NCI-H128 (cell line): ENCODE measurements around the gene CLDN9.

Experiments
- DNase-seq: peaks from one replicate; lab custom pipeline; 2025; ENCODE audit not compliant: unreplicated experiment; lab: John Stamatoyannopoulos, UW

Gene CLDN9

GRCh38 chr16:3017794-3018506 lies 5.2 kb downstream of the CLDN9 start, which contains the start of gene CLDN6:
Gene CLDN6 (minus strand): TSS chr16:3018183. CDS start chr16:3016021, 2,162 bp downstream.
- DNase-seq = no peak

- DNase-seq = no peak
Measured at GRCh38 chr16:3019594-3020246, 7.0 kb downstream of the CLDN9 start.

GRCh38 chr16:3020247-3020603 lies 7.5 kb downstream of the CLDN9 start, which contains the start of gene TNFRSF12A:
Gene TNFRSF12A (plus strand): TSS chr16:3020368. CDS start chr16:3020398, 30 bp downstream.
- no peak for DNase-seq

GRCh38 chr16:3020604-3021448 lies 8.1 kb downstream of the CLDN9 start:
- no peak for DNase-seq

GRCh38 chr16:3021449-3022207 lies 8.9 kb downstream of the CLDN9 start:
- no peak for DNase-seq

GRCh38 chr16:3022208-3022683 lies 9.5 kb downstream of the CLDN9 start:
- DNase-seq = no peak

- DNase-seq = no peak
Measured at GRCh38 chr16:3022684-3023414, 10.1 kb downstream of the CLDN9 start.

- no peak for DNase-seq
Measured at GRCh38 chr16:3023415-3023668, 10.6 kb downstream of the CLDN9 start.

GRCh38 chr16:3023669-3024478 lies 11.2 kb downstream of the CLDN9 start, which contains the start of the genes HCFC1R1 and THOC6:
Gene HCFC1R1 (minus strand): TSS chr16:3023942. CDS start chr16:3023941, 1 bp downstream.
Gene THOC6 (plus strand): TSS chr16:3024035. CDS start chr16:3024327, 292 bp downstream.
- peak; percentile 81 for DNase-seq

- no peak for DNase-seq
Measured at GRCh38 chr16:3025032-3026002, 12.6 kb downstream of the CLDN9 start.

- DNase-seq = no peak
Measured at GRCh38 chr16:3026003-3026378, 13.3 kb downstream of the CLDN9 start.

GRCh38 chr16:3026609-3027488 lies 14.1 kb downstream of the CLDN9 start:
- DNase-seq = no peak

GRCh38 chr16:3027489-3027795 lies 14.7 kb downstream of the CLDN9 start:
- DNase-seq = no peak

- peak; percentile 50 for DNase-seq
Measured at GRCh38 chr16:3027983-3028715, 15.4 kb downstream of the CLDN9 start.

- DNase-seq = no peak
Measured at GRCh38 chr16:3028716-3029319, 16.1 kb downstream of the CLDN9 start.

- DNase-seq = no peak
Measured at GRCh38 chr16:3029491-3030221, 16.9 kb downstream of the CLDN9 start.
